ENCODE results near the gene MS4A6A.
A peak's percentile ranks its signal among the peaks of the same experiment; 100 is the strongest.
"Not testable (repeated sequence)": the region's sequence is repeated elsewhere in the genome, so short reads cannot be mapped to it uniquely, and the experiment has no call there.

MS4A6A gene

GRCh38 chr11:60182541-60183330 lies at the start of gene MS4A6A:
Gene MS4A6A, minus strand, starts transcription at chr11:60183083. Its CDS starts 1,356 bp downstream, at chr11:60181727.
- DNase-seq, result no peak

GRCh38 chr11:60230681-60231080 lies 47.8 kb upstream of the MS4A6A start:
- DNase-seq, result no peak

GRCh38 chr11:60222141-60222540 lies 39.3 kb upstream of the MS4A6A start:
- no peak for DNase-seq

- no peak for DNase-seq
Observed at GRCh38 chr11:60221692-60222091, 38.8 kb upstream of the MS4A6A start.

GRCh38 chr11:60221181-60221580 lies 38.3 kb upstream of the MS4A6A start:
- DNase-seq, result no peak

- DNase-seq, result no peak
Observed at GRCh38 chr11:60214386-60214785, 31.5 kb upstream of the MS4A6A start.

- DNase-seq, result no peak
Observed at GRCh38 chr11:60211206-60211605, 28.3 kb upstream of the MS4A6A start.

- DNase-seq, result no peak
Observed at GRCh38 chr11:60209977-60210376, 27.1 kb upstream of the MS4A6A start.

GRCh38 chr11:60208951-60209350 lies 26.1 kb upstream of the MS4A6A start:
- no peak for DNase-seq

GRCh38 chr11:60208146-60208895 lies 25.4 kb upstream of the MS4A6A start:
- no peak for DNase-seq

- DNase-seq, result no peak
Observed at GRCh38 chr11:60206616-60207015, 23.7 kb upstream of the MS4A6A start.

GRCh38 chr11:60204922-60205321 lies 22.0 kb upstream of the MS4A6A start:
- no peak for DNase-seq

- not testable (repeated sequence) for DNase-seq
Observed at GRCh38 chr11:60201334-60201733, 18.5 kb upstream of the MS4A6A start.

GRCh38 chr11:60197442-60197841 lies 14.6 kb upstream of the MS4A6A start:
- DNase-seq, result no peak

- no peak for DNase-seq
Observed at GRCh38 chr11:60195923-60196368, 13.1 kb upstream of the MS4A6A start.

- DNase-seq, result no peak
Observed at GRCh38 chr11:60194511-60194910, 11.6 kb upstream of the MS4A6A start.

- peak in 1 of 2 experiments; percentile 14 for DNase-seq
Observed at GRCh38 chr11:60193687-60194433, 11.0 kb upstream of the MS4A6A start.

- DNase-seq, result not testable (repeated sequence)
Observed at GRCh38 chr11:60192564-60192963, 9.7 kb upstream of the MS4A6A start.

GRCh38 chr11:60188481-60188880 lies 5.6 kb upstream of the MS4A6A start:
- DNase-seq, result not testable (repeated sequence)

GRCh38 chr11:60186128-60186527 lies 3.2 kb upstream of the MS4A6A start:
- not testable (repeated sequence) for DNase-seq

- DNase-seq, result not testable (repeated sequence)
Observed at GRCh38 chr11:60185512-60185827, 2.6 kb upstream of the MS4A6A start.

- DNase-seq, result no peak
Observed at GRCh38 chr11:60184824-60185511, 2.1 kb upstream of the MS4A6A start.

Data from NCI-H1930 (cell line).